ENCODE results near the gene SNRNP70. TPM values are rescaled to one million over a fixed set of nuclear protein-coding genes. Genes with fewer than 3 reads are reported as not detected.
"Not testable (repeated sequence)": the region's sequence is repeated elsewhere in the genome, so short reads cannot be mapped to it uniquely, and the experiment has no call there.

SNRNP70 gene
- total RNA-seq, 1 donor from 2014 or later: 110 TPM

- DNase-seq (ENCODE audit: missing footprints) (no peak), ATAC-seq (no peak)
Observed at GRCh38 chr19:49128545-49129237, 43.4 kb downstream of the SNRNP70 start.

GRCh38 chr19:49129238-49129583, 44.0 kb downstream of the SNRNP70 start:
- DNase-seq (ENCODE audit: missing footprints): no peak
- ATAC-seq: no peak
- intact Hi-C loops (cut with DNase I): no loop called here

More at GRCh38 chr19:49128545-49129237, 43.4 kb downstream of the SNRNP70 start:
- intact Hi-C loops (cut with DNase I): loop anchor here (1.0 kb wide), 1 partner anchor 15 kb away; no protein-coding TSS in a partner anchor

- intact Hi-C loops (cut with DNase I): no loop called here
- DNase-seq (ENCODE audit: missing footprints) (no peak), ATAC-seq (no peak)
Observed at GRCh38 chr19:49130325-49130724, 45.1 kb downstream of the SNRNP70 start.

- DNase-seq (ENCODE audit: missing footprints) (no peak), ATAC-seq (peak; percentile 2)
- intact Hi-C loops (cut with DNase I): no loop called here
Observed at GRCh38 chr19:49132974-49133609, 47.8 kb downstream of the SNRNP70 start.

- DNase-seq (ENCODE audit: missing footprints) (peak; percentile 86), ATAC-seq (peak; percentile 49)
- intact Hi-C loops (cut with DNase I): no loop called here
Observed at GRCh38 chr19:49133621-49134454, 48.6 kb downstream of the SNRNP70 start.

GRCh38 chr19:49135686-49136085, 50.4 kb downstream of the SNRNP70 start:
- intact Hi-C loops (cut with DNase I): no loop called here
- ATAC-seq (no peak), DNase-seq (ENCODE audit: missing footprints) (no peak)

- intact Hi-C loops (cut with DNase I): no loop called here
- peak; percentile 91 for DNase-seq (ENCODE audit: missing footprints)
- ATAC-seq: peak; percentile 88
Observed at GRCh38 chr19:49136771-49137171, 51.5 kb downstream of the SNRNP70 start.

- DNase-seq (ENCODE audit: missing footprints) (no peak), ATAC-seq (no peak)
- intact Hi-C loops (cut with DNase I): no loop called here
Observed at GRCh38 chr19:49140951-49141350, 55.7 kb downstream of the SNRNP70 start.

- ATAC-seq (no peak), DNase-seq (ENCODE audit: missing footprints) (no peak)
- intact Hi-C loops (cut with DNase I): no loop called here
Observed at GRCh38 chr19:49141352-49141751, 56.1 kb downstream of the SNRNP70 start.

- ATAC-seq: peak; percentile 98
- intact Hi-C loops (cut with DNase I): loop anchor here (1.0 kb wide), 1 partner anchor 15 kb away; no protein-coding TSS in a partner anchor
- peak; percentile 93 for DNase-seq (ENCODE audit: missing footprints)
Observed at GRCh38 chr19:49142866-49143335, 57.6 kb downstream of the SNRNP70 start.

- intact Hi-C loops (cut with DNase I): loop anchor here (5.0 kb wide), 2 partner anchors 48 to 52 kb away; no protein-coding TSS in a partner anchor
- peak; percentile 9 for ATAC-seq
- peak; percentile 90 for DNase-seq (ENCODE audit: missing footprints)
Observed at GRCh38 chr19:49145573-49146407, 60.5 kb downstream of the SNRNP70 start.

- not testable (repeated sequence) for DNase-seq (ENCODE audit: missing footprints); ATAC-seq
- intact Hi-C loops (cut with DNase I): loop anchor here (5.0 kb wide), 2 partner anchors 49 to 51 kb away; no protein-coding TSS in a partner anchor
Observed at GRCh38 chr19:49146408-49146770, 61.1 kb downstream of the SNRNP70 start.

GRCh38 chr19:49148044-49148682, 62.9 kb downstream of the SNRNP70 start:
- intact Hi-C loops (cut with DNase I): loop anchor here (2.0 to 5.0 kb wide), 3 partner anchors 29 to 51 kb away; partner anchors contain the start of genes C19orf73 and PPFIA3
- DNase-seq (ENCODE audit: missing footprints): no peak
- no peak for ATAC-seq

GRCh38 chr19:49148784-49149651, 63.8 kb downstream of the SNRNP70 start:
- intact Hi-C loops (cut with DNase I): loop anchor here (2.0 to 5.0 kb wide), 3 partner anchors 30 to 52 kb away; partner anchors contain the start of genes C19orf73 and PPFIA3
- ATAC-seq (peak; percentile 86), DNase-seq (ENCODE audit: missing footprints) (peak; percentile 97)

- peak; percentile 72 for DNase-seq (ENCODE audit: missing footprints)
- ATAC-seq: peak; percentile 59
- intact Hi-C loops (cut with DNase I): loop anchor here (2.0 to 5.0 kb wide), 3 partner anchors 31 to 52 kb away; partner anchors contain the start of genes C19orf73 and PPFIA3
Observed at GRCh38 chr19:49149652-49150105, 64.4 kb downstream of the SNRNP70 start.

- ATAC-seq (peak; percentile 67), DNase-seq (ENCODE audit: missing footprints) (peak; percentile 90)
- intact Hi-C loops (cut with DNase I): no loop called here
Observed at GRCh38 chr19:49150106-49150943, 65.1 kb downstream of the SNRNP70 start.
